ENCODE data around the gene LRRC74A.

LRRC74A gene

GRCh38 chr14:76780360-76780759 lies 45.8 kb upstream of the LRRC74A start:
- TF ChIP-seq CTCF (IDR thresholded peaks at IDR 0.05; ENCODE audit: control insufficient read depth, extremely low read depth, insufficient read depth): no peak
- no peak for DNase-seq (ENCODE audit: low read depth)
- H3K4me3 ChIP-seq (ENCODE audit: low read depth, low read length): no peak overlapping the region

GRCh38 chr14:76780875-76781647 lies 45.1 kb upstream of the LRRC74A start:
- TF ChIP-seq CTCF (IDR thresholded peaks at IDR 0.05; ENCODE audit: control insufficient read depth, extremely low read depth, insufficient read depth): no peak

GRCh38 chr14:76781648-76782051 lies 44.6 kb upstream of the LRRC74A start:
- no peak for DNase-seq (ENCODE audit: low read depth)
- no peak overlapping the region for H3K4me3 ChIP-seq (ENCODE audit: low read depth, low read length)
- no peak for TF ChIP-seq CTCF (IDR thresholded peaks at IDR 0.05; ENCODE audit: control insufficient read depth, extremely low read depth, insufficient read depth)

More at GRCh38 chr14:76780875-76781647, 45.1 kb upstream of the LRRC74A start:
- no peak for DNase-seq (ENCODE audit: low read depth)
- no peak overlapping the region for H3K4me3 ChIP-seq (ENCODE audit: low read depth, low read length)

- H3K4me3 ChIP-seq (ENCODE audit: low read depth, low read length): no peak overlapping the region
- no peak for DNase-seq (ENCODE audit: low read depth)
- no peak for TF ChIP-seq CTCF (IDR thresholded peaks at IDR 0.05; ENCODE audit: control insufficient read depth, extremely low read depth, insufficient read depth)
Observed at GRCh38 chr14:76782115-76782884, 43.9 kb upstream of the LRRC74A start.

GRCh38 chr14:76782885-76783566 lies 43.2 kb upstream of the LRRC74A start:
- DNase-seq (ENCODE audit: low read depth): no peak
- no peak for TF ChIP-seq CTCF (IDR thresholded peaks at IDR 0.05; ENCODE audit: control insufficient read depth, extremely low read depth, insufficient read depth)
- H3K4me3 ChIP-seq (ENCODE audit: low read depth, low read length): no peak overlapping the region

- no peak for TF ChIP-seq CTCF (IDR thresholded peaks at IDR 0.05; ENCODE audit: control insufficient read depth, extremely low read depth, insufficient read depth)
- H3K4me3 ChIP-seq (ENCODE audit: low read depth, low read length): no peak overlapping the region
- DNase-seq (ENCODE audit: low read depth): no peak
Observed at GRCh38 chr14:76784266-76784874, 41.8 kb upstream of the LRRC74A start.

Measured in LNCaP clone FGC (cell line).